ENCODE measurements around the gene PRDM11.

GRCh38 chr11:45248501-45249011 lies 102.1 kb downstream of the PRDM11 start:
- TF ChIP-seq, protein P1, sequence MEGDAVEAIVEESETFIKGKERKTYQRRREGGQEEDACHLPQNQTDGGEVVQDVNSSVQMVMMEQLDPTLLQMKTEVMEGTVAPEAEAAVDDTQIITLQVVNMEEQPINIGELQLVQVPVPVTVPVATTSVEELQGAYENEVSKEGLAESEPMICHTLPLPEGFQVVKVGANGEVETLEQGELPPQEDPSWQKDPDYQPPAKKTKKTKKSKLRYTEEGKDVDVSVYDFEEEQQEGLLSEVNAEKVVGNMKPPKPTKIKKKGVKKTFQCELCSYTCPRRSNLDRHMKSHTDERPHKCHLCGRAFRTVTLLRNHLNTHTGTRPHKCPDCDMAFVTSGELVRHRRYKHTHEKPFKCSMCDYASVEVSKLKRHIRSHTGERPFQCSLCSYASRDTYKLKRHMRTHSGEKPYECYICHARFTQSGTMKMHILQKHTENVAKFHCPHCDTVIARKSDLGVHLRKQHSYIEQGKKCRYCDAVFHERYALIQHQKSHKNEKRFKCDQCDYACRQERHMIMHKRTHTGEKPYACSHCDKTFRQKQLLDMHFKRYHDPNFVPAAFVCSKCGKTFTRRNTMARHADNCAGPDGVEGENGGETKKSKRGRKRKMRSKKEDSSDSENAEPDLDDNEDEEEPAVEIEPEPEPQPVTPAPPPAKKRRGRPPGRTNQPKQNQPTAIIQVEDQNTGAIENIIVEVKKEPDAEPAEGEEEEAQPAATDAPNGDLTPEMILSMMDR (IDR thresholded peaks at IDR 0.05 in 4 of 5, conservative IDR thresholded peaks at IDR 0.05 in 1 of 5) = no peak
- no peak for TF ChIP-seq POLR2A (IDR thresholded peaks at IDR 0.05)

Data from gastrocnemius medialis (tissue), 4 donors.